ENCODE data around the gene WWP2. TPM values are rescaled to one million over a fixed set of nuclear protein-coding genes. Genes with fewer than 3 reads are reported as not detected.
"Not testable (repeated sequence)": the region's sequence is repeated elsewhere in the genome, so short reads cannot be mapped to it uniquely, and the experiment has no call there.

The WWP2 gene
- polyA plus RNA-seq, 6 donors from 2014 or later, result 26.3 to 59.7 (median 39.3) TPM

- peaks cover 14 to 19% of the 10 kb centered on the region in 2 donors for H3K36me3 Mint-ChIP-seq
- no peak for DNase-seq
- no peak for ATAC-seq (ENCODE audit: low read depth in 2 of 2)
- peaks cover 0 to 6% (median 3%) of the 10 kb centered on the region in 3 donors for H3K4me1 Mint-ChIP-seq
- H3K27ac Mint-ChIP-seq, result no peak overlapping the region
- no peaks in the 10 kb centered on the region for H3K27me3 Mint-ChIP-seq
- H3K4me3 Mint-ChIP-seq, result peak overlapping the region in 1 of 8 donors; percentile 44
- no peaks in the 10 kb centered on the region for H3K9me3 Mint-ChIP-seq
Observed at GRCh38 chr16:69787883-69788282, 25.8 kb downstream of the WWP2 start.

DNA sequence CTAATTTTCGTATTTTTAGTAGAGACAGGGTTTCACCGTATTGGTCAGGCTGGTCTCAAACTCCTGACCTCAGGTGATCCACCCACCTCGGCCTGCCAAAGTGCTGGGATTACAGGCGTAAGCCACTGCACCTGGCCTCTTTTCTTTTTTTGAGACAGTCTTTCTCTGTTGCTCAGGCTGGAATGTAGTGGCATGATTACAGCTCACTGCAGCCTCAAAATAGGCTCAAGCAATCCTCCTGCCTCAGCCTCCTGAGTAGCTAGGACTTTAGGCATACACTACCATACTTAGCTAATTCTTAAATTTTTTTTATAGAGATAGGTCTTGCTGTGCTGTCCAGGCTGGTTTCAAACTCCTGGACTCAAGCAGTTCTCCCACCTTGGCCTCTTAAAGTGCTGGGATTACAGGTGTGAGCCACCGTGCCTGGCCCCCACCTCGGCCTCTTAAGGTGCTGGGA, 29.3 kb downstream of the WWP2 start:
- Mint-ChIP-seq H3K4me1 (peaks cover 10 to 17% (median 10%) of the 10 kb centered on the region in 3 donors), H3K36me3 (peaks cover 14 to 19% of the 10 kb centered on the region in 2 donors), H3K4me3 (peak overlapping the region in 1 of 8 donors; percentile 60)
- not testable (repeated sequence) for DNase-seq; ATAC-seq (ENCODE audit: low read depth in 2 of 2); H3K9me3 Mint-ChIP-seq; H3K27me3 Mint-ChIP-seq; H3K27ac Mint-ChIP-seq

GRCh38 chr16:69793526-69793925, 31.4 kb downstream of the WWP2 start:
- DNase-seq, result no peak
- Mint-ChIP-seq H3K27ac (peak overlapping the region in 3 of 6 donors; percentile 25 to 69 (median 48)), H3K9me3 (no peaks in the 10 kb centered on the region), H3K36me3 (peaks cover 4 to 7% of the 10 kb centered on the region in 2 donors), H3K4me1 (peaks cover 6 to 20% (median 12%) of the 10 kb centered on the region in 3 donors), H3K4me3 (no peak overlapping the region), H3K27me3 (no peaks in the 10 kb centered on the region)
- no peak for ATAC-seq (ENCODE audit: low read depth in 2 of 2)

DNA sequence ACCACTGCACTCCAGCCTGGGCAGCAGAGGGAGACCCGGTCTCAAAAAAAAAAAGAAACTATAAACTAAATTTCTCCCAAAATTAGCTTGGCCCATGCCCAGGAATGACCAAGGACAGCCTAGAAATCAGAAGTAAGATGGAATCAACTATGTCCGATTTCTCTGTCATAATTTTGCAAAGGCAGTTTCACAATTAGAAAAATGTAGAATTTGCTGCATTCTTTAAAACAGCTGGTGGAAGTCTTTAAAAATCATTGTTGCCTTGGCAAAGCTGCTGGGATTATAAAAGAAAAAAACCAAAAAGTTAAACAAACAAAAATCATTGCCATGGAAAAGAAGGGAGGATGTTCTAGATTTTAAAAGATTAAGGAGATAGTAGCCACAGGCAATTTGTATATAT, 32.4 kb downstream of the WWP2 start:
- H3K27ac Mint-ChIP-seq, result peak overlapping the region in 2 of 6 donors; percentile 5 to 50
- no peak overlapping the region for H3K4me3 Mint-ChIP-seq
- H3K4me1 Mint-ChIP-seq, result peaks cover 4 to 20% (median 12%) of the 10 kb centered on the region in 3 donors
- no peaks in the 10 kb centered on the region for H3K27me3 Mint-ChIP-seq
- no peak for DNase-seq
- no peak for ATAC-seq (ENCODE audit: low read depth in 2 of 2)
- peaks cover 8 to 10% of the 10 kb centered on the region in 2 donors for H3K36me3 Mint-ChIP-seq
- no peaks in the 10 kb centered on the region for H3K9me3 Mint-ChIP-seq

- Mint-ChIP-seq H3K4me1 (peaks cover 4 to 20% (median 12%) of the 10 kb centered on the region in 3 donors), H3K4me3 (no peak overlapping the region), H3K9me3 (no peaks in the 10 kb centered on the region), H3K36me3 (peaks cover 15 to 16% of the 10 kb centered on the region in 2 donors), H3K27me3 (no peaks in the 10 kb centered on the region), H3K27ac (peak overlapping the region in 1 of 6 donors; percentile 66)
- ATAC-seq (ENCODE audit: low read depth in 2 of 2) (peak; percentile 64 to 68), DNase-seq (peak; percentile 40)
Observed at GRCh38 chr16:69796285-69797118, 34.4 kb downstream of the WWP2 start.

DNA sequence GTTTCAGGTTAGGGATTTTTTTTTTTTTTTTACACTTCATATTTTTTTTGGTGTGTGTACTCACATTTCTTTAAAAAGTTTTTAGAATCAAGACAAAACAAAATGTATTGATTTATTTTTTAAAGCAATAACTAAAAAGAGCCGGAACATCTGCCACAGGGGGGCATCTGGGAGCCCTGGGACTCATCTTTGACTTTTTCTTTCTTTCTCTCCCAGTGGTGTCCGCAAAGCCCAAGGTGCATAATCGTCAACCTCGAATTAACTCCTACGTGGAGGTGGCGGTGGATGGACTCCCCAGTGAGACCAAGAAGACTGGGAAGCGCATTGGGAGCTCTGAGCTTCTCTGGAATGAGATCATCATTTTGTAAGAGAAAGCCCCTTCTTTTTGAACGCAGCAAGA, 36.3 kb downstream of the WWP2 start:
- no peak overlapping the region for H3K27ac Mint-ChIP-seq

GRCh38 chr16:69799611-69800031, 37.5 kb downstream of the WWP2 start:
- no peak for ATAC-seq (ENCODE audit: low read depth in 2 of 2)

More for the DNA sequence above, 36.3 kb downstream of the WWP2 start:
- Mint-ChIP-seq H3K4me1 (peaks cover 1 to 16% (median 12%) of the 10 kb centered on the region in 3 donors), H3K9me3 (no peaks in the 10 kb centered on the region), H3K36me3 (peaks cover 16 to 22% of the 10 kb centered on the region in 2 donors), H3K4me3 (no peak overlapping the region), H3K27me3 (no peaks in the 10 kb centered on the region)
- DNase-seq, result no peak
- no peak for ATAC-seq (ENCODE audit: low read depth in 2 of 2)

GRCh38 chr16:69804297-69804696, 42.2 kb downstream of the WWP2 start:
- Mint-ChIP-seq H3K27ac (peak overlapping the region in 1 of 6 donors; percentile 81), H3K4me3 (no peak overlapping the region), H3K27me3 (no peaks in the 10 kb centered on the region), H3K9me3 (no peaks in the 10 kb centered on the region), H3K4me1 (peaks cover 0 to 3% (median 0%) of the 10 kb centered on the region in 3 donors), H3K36me3 (peaks cover 15 to 16% of the 10 kb centered on the region in 2 donors)
- no peak for ATAC-seq (ENCODE audit: low read depth in 2 of 2)
- no peak for DNase-seq

More at GRCh38 chr16:69799611-69800031, 37.5 kb downstream of the WWP2 start:
- DNase-seq, result no peak
- H3K9me3 Mint-ChIP-seq, result no peaks in the 10 kb centered on the region
- no peaks in the 10 kb centered on the region for H3K27me3 Mint-ChIP-seq
- H3K4me1 Mint-ChIP-seq, result peaks cover 0 to 14% (median 8%) of the 10 kb centered on the region in 3 donors
- no peak overlapping the region for H3K4me3 Mint-ChIP-seq
- H3K27ac Mint-ChIP-seq, result no peak overlapping the region
- H3K36me3 Mint-ChIP-seq, result peaks cover 16 to 22% of the 10 kb centered on the region in 2 donors

- H3K36me3 Mint-ChIP-seq; H3K27me3 Mint-ChIP-seq; DNase-seq; H3K27ac Mint-ChIP-seq; H3K4me1 Mint-ChIP-seq; H3K4me3 Mint-ChIP-seq; H3K9me3 Mint-ChIP-seq; ATAC-seq (ENCODE audit: low read depth in 2 of 2): not testable (repeated sequence)
Observed at GRCh38 chr16:69806776-69807175, 44.6 kb downstream of the WWP2 start.

GRCh38 chr16:69812688-69813014, 50.5 kb downstream of the WWP2 start:
- peaks cover 0 to 15% of the 10 kb centered on the region in 2 donors for H3K36me3 Mint-ChIP-seq

DNA sequence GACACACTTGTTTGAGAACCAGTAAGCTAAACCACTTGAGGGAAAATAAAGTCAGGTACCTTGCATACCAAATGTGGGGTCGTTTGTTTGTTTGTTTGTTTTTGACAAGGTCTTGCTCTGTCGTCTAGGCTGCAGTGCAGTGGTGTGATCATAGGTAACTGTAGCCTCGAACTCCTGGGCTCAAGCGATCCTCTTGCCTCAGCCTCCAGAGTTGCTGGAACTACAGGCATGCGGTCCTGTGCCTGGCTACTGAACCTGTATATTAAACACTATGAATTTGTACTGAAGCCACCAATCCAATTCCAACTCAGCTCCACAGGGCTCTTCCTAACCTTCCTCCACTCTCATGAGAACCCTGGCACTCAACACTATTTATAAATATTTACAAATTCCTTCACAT, 51.9 kb downstream of the WWP2 start:
- Mint-ChIP-seq H3K36me3 (peaks cover 10 to 14% of the 10 kb centered on the region in 2 donors), H3K27ac (peak overlapping the region in 1 of 6 donors; percentile 88), H3K9me3 (peaks cover 0 to 2% (median 0%) of the 10 kb centered on the region in 7 donors), H3K4me3 (no peak overlapping the region), H3K27me3 (no peaks in the 10 kb centered on the region), H3K4me1 (peaks cover 0 to 13% (median 9%) of the 10 kb centered on the region in 3 donors)
- DNase-seq (no peak), ATAC-seq (ENCODE audit: low read depth in 2 of 2) (no peak)

More at GRCh38 chr16:69812688-69813014, 50.5 kb downstream of the WWP2 start:
- Mint-ChIP-seq H3K4me1 (peaks cover 3 to 6% (median 4%) of the 10 kb centered on the region in 3 donors), H3K27ac (peak overlapping the region in 1 of 6 donors; percentile 14), H3K9me3 (no peaks in the 10 kb centered on the region), H3K4me3 (no peak overlapping the region), H3K27me3 (no peaks in the 10 kb centered on the region)
- DNase-seq, result no peak
- ATAC-seq (ENCODE audit: low read depth in 2 of 2), result no peak

GRCh38 chr16:69814561-69814960, 52.4 kb downstream of the WWP2 start:
- Mint-ChIP-seq H3K9me3 (peaks cover 0 to 2% (median 0%) of the 10 kb centered on the region in 7 donors), H3K27me3 (no peaks in the 10 kb centered on the region), H3K4me3 (no peak overlapping the region), H3K27ac (no peak overlapping the region), H3K4me1 (peaks cover 0 to 15% (median 7%) of the 10 kb centered on the region in 3 donors), H3K36me3 (peaks cover 15 to 18% of the 10 kb centered on the region in 2 donors)
- DNase-seq (no peak), ATAC-seq (ENCODE audit: low read depth in 2 of 2) (no peak)

GRCh38 chr16:69815216-69815883, 53.2 kb downstream of the WWP2 start:
- DNase-seq; H3K27ac Mint-ChIP-seq; H3K27me3 Mint-ChIP-seq; ATAC-seq (ENCODE audit: low read depth in 2 of 2); H3K9me3 Mint-ChIP-seq; H3K4me3 Mint-ChIP-seq: not testable (repeated sequence)
- Mint-ChIP-seq H3K4me1 (peaks cover 0 to 12% (median 5%) of the 10 kb centered on the region in 3 donors), H3K36me3 (peaks cover 15 to 18% of the 10 kb centered on the region in 2 donors)

All from naive B cell (primary cell).